ENCODE measurements around the gene ORC3.

The ORC3 gene

GRCh38 chr6:87589693-87590416 lies at the start of gene ORC3, which contains the start of gene RARS2:
TSS of gene ORC3 (plus strand) at chr6:87590135. CDS start at chr6:87590169, 34 bp downstream.
TSS of gene RARS2 (minus strand) at chr6:87589987. CDS start at chr6:87589957, 30 bp downstream.
- Histone ChIP-seq H3K4me3 (ENCODE audit: low read depth, low read length) (peak within 1 kb of the TSS; percentile 99), H3K27ac (peak within 1 kb of the TSS; percentile 73), H3K36me3 (peaks cover 25% of the 10 kb centered on the region), H3K27me3 (ENCODE audit: insufficient read depth, low read depth, severe bottlenecking) (no peaks in the 10 kb centered on the region), H3K9me3 (ENCODE audit: severe bottlenecking) (no peaks in the 10 kb centered on the region)
- TF ChIP-seq CTCF (IDR thresholded peaks at IDR 0.05; ENCODE audit: low read depth, low read length): no peak
- peak; percentile 96 for DNase-seq

GRCh38 chr6:87540539-87540938 lies 49.4 kb upstream of the ORC3 start:
- Histone ChIP-seq H3K36me3 (peaks cover 41% of the 10 kb centered on the region), H3K27ac (no peak overlapping the region), H3K4me3 (ENCODE audit: low read depth, low read length) (no peak overlapping the region), H3K9me3 (ENCODE audit: severe bottlenecking) (no peaks in the 10 kb centered on the region), H3K27me3 (ENCODE audit: insufficient read depth, low read depth, severe bottlenecking) (no peaks in the 10 kb centered on the region)
- no peak for DNase-seq
- TF ChIP-seq CTCF (IDR thresholded peaks at IDR 0.05; ENCODE audit: low read depth, low read length): no peak

GRCh38 chr6:87541041-87541440 lies 48.9 kb upstream of the ORC3 start:
- Histone ChIP-seq H3K27me3 (ENCODE audit: insufficient read depth, low read depth, severe bottlenecking) (no peaks in the 10 kb centered on the region), H3K27ac (no peak overlapping the region), H3K36me3 (peaks cover 41% of the 10 kb centered on the region), H3K9me3 (ENCODE audit: severe bottlenecking) (no peaks in the 10 kb centered on the region), H3K4me3 (ENCODE audit: low read depth, low read length) (no peak overlapping the region)
- TF ChIP-seq CTCF (IDR thresholded peaks at IDR 0.05; ENCODE audit: low read depth, low read length): no peak
- DNase-seq: no peak

GRCh38 chr6:87541744-87542143 lies 48.2 kb upstream of the ORC3 start:
- H3K4me3 ChIP-seq (ENCODE audit: low read depth, low read length): no peak overlapping the region
- no peaks in the 10 kb centered on the region for H3K27me3 ChIP-seq (ENCODE audit: insufficient read depth, low read depth, severe bottlenecking)
- H3K9me3 ChIP-seq (ENCODE audit: severe bottlenecking): no peaks in the 10 kb centered on the region
- TF ChIP-seq CTCF (IDR thresholded peaks at IDR 0.05; ENCODE audit: low read depth, low read length): no peak
- no peak overlapping the region for H3K27ac ChIP-seq
- DNase-seq: no peak
- peaks cover 41% of the 10 kb centered on the region for H3K36me3 ChIP-seq

GRCh38 chr6:87543696-87544473 lies 46.0 kb upstream of the ORC3 start:
- peaks cover 41% of the 10 kb centered on the region for H3K36me3 ChIP-seq
- no peak overlapping the region for H3K27ac ChIP-seq
- no peaks in the 10 kb centered on the region for H3K9me3 ChIP-seq (ENCODE audit: severe bottlenecking)
- H3K4me3 ChIP-seq (ENCODE audit: low read depth, low read length): no peak overlapping the region
- no peak for TF ChIP-seq CTCF (IDR thresholded peaks at IDR 0.05; ENCODE audit: low read depth, low read length)
- no peak for DNase-seq
- H3K27me3 ChIP-seq (ENCODE audit: insufficient read depth, low read depth, severe bottlenecking): no peaks in the 10 kb centered on the region
